ENCODE data around the gene H2AZ1. TPM values are rescaled to one million over a fixed set of nuclear protein-coding genes. Genes with fewer than 3 reads are reported as not detected.

The H2AZ1 gene
- total and polyA plus RNA-seq, 9 of the 15 experiments (the other 6 are each of a cell fraction or from before 2014, with no cell fraction given): 605 to 4,380 (median 768) TPM

GRCh38 chr4:99968330-99968729 lies 18.3 kb upstream of the H2AZ1 start:
- Histone ChIP-seq H3K27ac (ENCODE audit: extremely low read depth, low read depth, low read length) (no peak overlapping the region), H3K9me1 (ENCODE audit: control insufficient read depth, insufficient read depth, low read length) (no peaks in the 10 kb centered on the region), H3K9ac (ENCODE audit: insufficient read depth in 1 of 2, low read depth in 2 of 2, low read length in 2 of 2) (no peak overlapping the region), H3K4me3 (no peak overlapping the region), H3K4me1 (replicated peaks in 1 of 2; ENCODE audit: control insufficient read depth in 2 of 2, insufficient read depth in 2 of 2, low read length in 2 of 2) (no peaks in the 10 kb centered on the region), H3K27me3 (ENCODE audit: control insufficient read depth in 2 of 2, insufficient read depth in 2 of 2, low read length in 2 of 2) (peaks cover 0 to 13% of the 10 kb centered on the region in 2 experiments; a peak in 1 of 5 replicates), H3K36me3 (ENCODE audit: control insufficient read depth, insufficient read depth, low read length) (no peaks in the 10 kb centered on the region), H2AFZ (ENCODE audit: low read depth, low read length) (no peak overlapping the region), H3K4me2 (ENCODE audit: insufficient read depth, low read length) (no peak overlapping the region), H3K79me2 (ENCODE audit: control insufficient read depth, insufficient read depth, low read length) (no peaks in the 10 kb centered on the region), H3K9me3 (replicated peaks; ENCODE audit: control insufficient read depth, insufficient read depth, low read depth, low read length) (no peaks in the 10 kb centered on the region), H4K20me1 (replicated peaks; ENCODE audit: control insufficient read depth, insufficient read depth, low read length) (no peaks in the 10 kb centered on the region)
- ChIA-PET CTCF (ENCODE audit: low intra/inter-chr PET ratio) (no interaction called here), POLR2A (interaction anchor here (1.1 kb wide), 1 partner anchor 20 kb away, joined by 4 read pairs; no protein-coding TSS in a partner anchor)
- ATAC-seq: no peak
- no peak for TF ChIP-seq JUN (IDR thresholded peaks at IDR 0.05; ENCODE audit: borderline replicate concordance, low read depth, low read length)
- TF ChIP-seq JUN (CRISPR knock-in tag; IDR thresholded peaks at IDR 0.05; ENCODE audit: borderline replicate concordance): no peak
- TF ChIP-seq ZZZ3 (IDR thresholded peaks at IDR 0.05): no peak
- TF ChIP-seq HNRNPUL1 (IDR thresholded peaks at IDR 0.05; ENCODE audit: low read length): no peak
- TF ChIP-seq GABPB2 (CRISPR knock-in tag; conservative IDR thresholded peaks at IDR 0.05): no peak
- no peak for TF ChIP-seq ZNF764 (CRISPR knock-in tag; IDR thresholded peaks at IDR 0.05; ENCODE audit: low read depth)
- no peak for TF ChIP-seq ZBTB43 (CRISPR knock-in tag; IDR thresholded peaks at IDR 0.05)
- no peak for TF ChIP-seq EZH2 (IDR thresholded peaks at IDR 0.05; ENCODE audit: borderline replicate concordance, low read depth, low read length)
- TF ChIP-seq ZNF780A (CRISPR knock-in tag; IDR thresholded peaks at IDR 0.05): no peak
- no peak for TF ChIP-seq RFX5 (IDR thresholded peaks at IDR 0.05; ENCODE audit: low read depth, low read length)
- no peak for TF ChIP-seq E2F3 (CRISPR knock-in tag; IDR thresholded peaks at IDR 0.05)
- no peak for TF ChIP-seq DPF2 (IDR thresholded peaks at IDR 0.05)
- intact Hi-C loops (cut with micrococcal nuclease) (no loop called here), in situ Hi-C loops (cut with MboI) (no loop called here)
- BruUV-seq (replicated peaks): no TSS peak
- no peak for FAIRE-seq
- 0% methylated on average over 1 of the region's 1 CpG for WGBS (ENCODE audit: insufficient coverage, low coverage, missing lambda C conversion rate)
- DNase-seq (ENCODE audit: extremely low read depth in 1 of 4, low spot score in 3 of 4): no peak

All from K562 (cell line).